GM23338 (cell line): ENCODE results near the gene PGM2. TPM values are rescaled to one million over a fixed set of nuclear protein-coding genes. Genes with fewer than 3 reads are reported as not detected.

Source experiments
- ATAC-seq: fragments of 200-7000 bp; cut with Tn5 transposase; 3 replicates; pipeline ENCODE4 v1.9.1; 2020
- DNase-seq: peaks from one replicate; pipeline ENCODE4 v3.0.0-alpha.2; 2015; ENCODE audit warnings: low spot score
- H2AFZ ChIP-seq: fragments of 200-600 bp; sonication (generic); 2 replicates; pipeline ENCODE4 v1.8.0; 2016; ENCODE audit warnings: antibody characterized with exemption, mild to moderate bottlenecking, moderate library complexity
- H3F3A ChIP-seq: fragments of 200-600 bp; sonication (generic); replicated peaks from 2 replicates; pipeline ENCODE4 v1.8.0; 2017; ENCODE audit warnings: antibody characterized with exemption, mixed run types, low read depth
- H3K27ac ChIP-seq: fragments of 200-600 bp; sonication (generic); 2 replicates; pipeline ENCODE4 v1.6.1; 2016; ENCODE audit warnings: low read depth
- H3K27me3 ChIP-seq: fragments of 200-600 bp; sonication (generic); 2 replicates; pipeline ENCODE4 v1.8.0; 2016; ENCODE audit warnings: mild to moderate bottlenecking, mixed run types, moderate library complexity; ENCODE audit not compliant: insufficient read depth
- H3K36me3 ChIP-seq: fragments of 200-600 bp; sonication (generic); 2 replicates; pipeline ENCODE4 v1.8.0; 2016; ENCODE audit warnings: mild to moderate bottlenecking; ENCODE audit not compliant: insufficient read depth
- H3K4me1 ChIP-seq: fragments of 200-600 bp; sonication (generic); 2 replicates; pipeline ENCODE4 v1.8.0; 2016; ENCODE audit warnings: mild to moderate bottlenecking, moderate library complexity; ENCODE audit not compliant: insufficient read depth
- H3K4me2 ChIP-seq: fragments of 200-600 bp; sonication (generic); 2 replicates; pipeline ENCODE4 v1.7.1; 2017; ENCODE audit warnings: mixed run types
- H3K4me3 ChIP-seq: fragments of 200-600 bp; sonication (generic); 2 replicates; pipeline ENCODE4 v1.6.1; 2016; ENCODE audit warnings: mixed run types
- H3K79me2 ChIP-seq: fragments of 200-600 bp; sonication (generic); replicated peaks from 2 replicates; pipeline ENCODE4 v1.8.0; 2017; ENCODE audit warnings: mild to moderate bottlenecking; ENCODE audit not compliant: insufficient read depth
- H3K9me2 ChIP-seq: fragments of 200-600 bp; sonication (generic); 2 replicates; pipeline ENCODE4 v1.8.0; 2017; ENCODE audit not compliant: insufficient read depth
- H4K20me1 ChIP-seq: fragments of 200-600 bp; sonication (generic); replicated peaks from 2 replicates; pipeline ENCODE4 v1.8.0; 2017; ENCODE audit warnings: mild to moderate bottlenecking; ENCODE audit not compliant: insufficient read depth
- H3K27ac Mint-ChIP-seq: 2 replicates; pipeline ENCODE4 v1.8.0; 2020; ENCODE audit warnings: inconsistent platforms, mild to moderate bottlenecking, moderate library complexity, mixed read lengths
- H3K27me3 Mint-ChIP-seq: 3 replicates; pipeline ENCODE4 v1.8.0; 2022; ENCODE audit warnings: low read depth, mild to moderate bottlenecking, moderate library complexity, mixed read lengths, inconsistent platforms; ENCODE audit not compliant: insufficient read depth, poor library complexity
- H3K36me3 Mint-ChIP-seq: 3 replicates; pipeline ENCODE4 v1.8.0; 2021; ENCODE audit warnings: low read depth, mild to moderate bottlenecking, inconsistent platforms, moderate library complexity, mixed read lengths
- H3K4me1 Mint-ChIP-seq: 3 replicates; pipeline ENCODE4 v1.8.0; 2020; ENCODE audit warnings: mild to moderate bottlenecking, inconsistent platforms, mixed read lengths
- H3K4me3 Mint-ChIP-seq: 3 replicates; pipeline ENCODE4 v1.8.0; 2021; ENCODE audit warnings: moderate library complexity, mild to moderate bottlenecking, inconsistent platforms, mixed read lengths
- H3K9me3 Mint-ChIP-seq: 3 replicates; pipeline ENCODE4 v1.8.0; 2020; ENCODE audit warnings: moderate library complexity, mild to moderate bottlenecking, inconsistent platforms, mixed read lengths
- CREB1 ChIP-seq: fragments of 250-450 bp; sonication (Bioruptor Pico); IDR thresholded peaks from 2 replicates; pipeline ENCODE4 v1.5.0; 2020; ENCODE audit warnings: low read depth, mild to moderate bottlenecking, moderate library complexity
- EZH2 ChIP-seq: fragments of 200-600 bp; sonication (generic); IDR thresholded peaks from one replicate; pipeline ENCODE4 v1.8.0; 2017; ENCODE audit warnings: antibody characterized with exemption, mild to moderate bottlenecking, low read depth; ENCODE audit not compliant: unreplicated experiment
- EZH2phosphoT487 ChIP-seq: fragments of 200-600 bp; sonication (generic); IDR thresholded peaks from one replicate; pipeline ENCODE4 v1.8.1; 2018; ENCODE audit warnings: antibody characterized with exemption; ENCODE audit not compliant: unreplicated experiment
- JUNB ChIP-seq: IDR thresholded peaks from one replicate; pipeline ENCODE4 v1.6.1; 2016; ENCODE audit warnings: antibody characterized with exemption; ENCODE audit not compliant: unreplicated experiment
- NANOG ChIP-seq: IDR thresholded peaks from 2 replicates; pipeline ENCODE4 v1.6.1; 2016; ENCODE audit warnings: antibody characterized with exemption, borderline replicate concordance
- POLR2AphosphoS5 ChIP-seq: IDR thresholded peaks from 2 replicates; pipeline ENCODE4 v1.6.1; 2016; ENCODE audit warnings: antibody characterized with exemption, low read depth
- STAT1 ChIP-seq: IDR thresholded peaks from one replicate; pipeline ENCODE4 v1.6.1; 2016; ENCODE audit warnings: antibody characterized with exemption; ENCODE audit not compliant: unreplicated experiment
- ZNF114 ChIP-seq: fragments of 250-450 bp; sonication (Bioruptor Pico); IDR thresholded peaks from 2 replicates; pipeline ENCODE4 v1.5.0; 2020; ENCODE audit warnings: mild to moderate bottlenecking, moderate library complexity
- ZNF331 ChIP-seq: fragments of 250-450 bp; sonication (Bioruptor Pico); IDR thresholded peaks from 2 replicates; pipeline ENCODE4 v1.5.0; 2020; ENCODE audit warnings: low read depth, mild to moderate bottlenecking, moderate library complexity
- polyA plus RNA-seq: library from polyadenylated mRNA; unstranded; fragments of >200 nt; fragmentation: Nextera tagmentation; extraction: Ambion mirVana; gene quantifications from 2 replicates; pipeline ENCODE4 v1.2.1, GENCODE V29; 2016
- total RNA-seq: library from RNA; depleted of rRNA; stranded (reverse); fragments of >200 nt; shearing (Covaris generic); gene quantifications from 2 replicates; pipeline ENCODE4 v1.2.3, GENCODE V29; 2014
- TF ChIP-seq, protein P1 (sequence below), 2 experiments: fragments of 200-600 bp in 1 of 2; sonication (generic) in 1 of 2; conservative IDR thresholded peaks; 2 replicates each; pipeline versions ENCODE4 v1.5.1 to v1.6.1; 2016 to 2017; ENCODE audit warnings: antibody characterized with exemption in 2 of 2, low read depth in 2 of 2, mild to moderate bottlenecking in 2 of 2, moderate library complexity in 1 of 2
- TF ChIP-seq, protein P2 (sequence below): IDR thresholded peaks from one replicate; pipeline ENCODE4 v1.6.1; 2018; ENCODE audit warnings: antibody characterized with exemption; ENCODE audit not compliant: unreplicated experiment

Gene PGM2
- total and polyA plus RNA-seq, 2 experiments from 2014 or later, result 11.4 to 30.8 TPM

DNA sequence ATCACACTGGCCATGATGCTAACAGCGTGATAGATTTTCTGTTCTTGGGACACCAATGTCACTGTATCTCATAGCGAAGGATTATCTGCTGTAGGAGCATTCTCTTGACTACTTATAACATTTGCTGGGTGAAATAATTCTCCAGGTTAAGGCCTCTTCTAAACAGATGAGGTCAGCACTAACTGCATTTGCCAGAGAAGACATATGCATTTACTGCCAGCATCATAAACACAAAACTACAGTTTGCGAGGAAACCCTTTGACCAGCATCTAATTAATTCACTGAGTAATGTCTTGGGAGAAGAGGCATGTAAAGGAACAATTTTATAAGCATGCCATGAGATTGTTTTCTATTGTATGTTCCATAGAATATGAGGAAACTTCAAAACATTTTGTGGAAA is 78.3 kb downstream of the PGM2 start:
- H3K9me3 Mint-ChIP-seq, result no peaks in the 10 kb centered on the region
- no peaks in the 10 kb centered on the region for H3F3A ChIP-seq
- no peaks in the 10 kb centered on the region for H3K27me3 ChIP-seq
- H3K79me2 ChIP-seq, result no peaks in the 10 kb centered on the region
- no peak for DNase-seq
- no peaks in the 10 kb centered on the region for H4K20me1 ChIP-seq
- no peak overlapping the region for H3K4me2 ChIP-seq
- H3K36me3 ChIP-seq, result no peaks in the 10 kb centered on the region
- H3K27ac ChIP-seq, result no peak overlapping the region
- H3K36me3 Mint-ChIP-seq, result no peaks in the 10 kb centered on the region
- H3K4me1 ChIP-seq, result peaks cover 37% of the 10 kb centered on the region
- no peak overlapping the region for H3K4me3 Mint-ChIP-seq
- H3K4me1 Mint-ChIP-seq, result peaks cover 36% of the 10 kb centered on the region
- no peak overlapping the region for H3K4me3 ChIP-seq
- H3K27ac Mint-ChIP-seq, result no peak overlapping the region
- TF ChIP-seq, protein P1, sequence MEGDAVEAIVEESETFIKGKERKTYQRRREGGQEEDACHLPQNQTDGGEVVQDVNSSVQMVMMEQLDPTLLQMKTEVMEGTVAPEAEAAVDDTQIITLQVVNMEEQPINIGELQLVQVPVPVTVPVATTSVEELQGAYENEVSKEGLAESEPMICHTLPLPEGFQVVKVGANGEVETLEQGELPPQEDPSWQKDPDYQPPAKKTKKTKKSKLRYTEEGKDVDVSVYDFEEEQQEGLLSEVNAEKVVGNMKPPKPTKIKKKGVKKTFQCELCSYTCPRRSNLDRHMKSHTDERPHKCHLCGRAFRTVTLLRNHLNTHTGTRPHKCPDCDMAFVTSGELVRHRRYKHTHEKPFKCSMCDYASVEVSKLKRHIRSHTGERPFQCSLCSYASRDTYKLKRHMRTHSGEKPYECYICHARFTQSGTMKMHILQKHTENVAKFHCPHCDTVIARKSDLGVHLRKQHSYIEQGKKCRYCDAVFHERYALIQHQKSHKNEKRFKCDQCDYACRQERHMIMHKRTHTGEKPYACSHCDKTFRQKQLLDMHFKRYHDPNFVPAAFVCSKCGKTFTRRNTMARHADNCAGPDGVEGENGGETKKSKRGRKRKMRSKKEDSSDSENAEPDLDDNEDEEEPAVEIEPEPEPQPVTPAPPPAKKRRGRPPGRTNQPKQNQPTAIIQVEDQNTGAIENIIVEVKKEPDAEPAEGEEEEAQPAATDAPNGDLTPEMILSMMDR (conservative IDR thresholded peaks at IDR 0.05; ENCODE audit: low read depth in 2 of 2), result no peak
- TF ChIP-seq CREB1 (CRISPR knock-in tag) (no peak), ZNF114 (CRISPR knock-in tag) (no peak), JUNB (no peak), EZH2phosphoT487 (no peak), NANOG (no peak), STAT1 (no peak)
- no peaks in the 10 kb centered on the region for H3K9me2 ChIP-seq
- H3K27me3 Mint-ChIP-seq, result no peaks in the 10 kb centered on the region
- ATAC-seq, result no peak
- H2AFZ ChIP-seq, result no peak overlapping the region

DNA sequence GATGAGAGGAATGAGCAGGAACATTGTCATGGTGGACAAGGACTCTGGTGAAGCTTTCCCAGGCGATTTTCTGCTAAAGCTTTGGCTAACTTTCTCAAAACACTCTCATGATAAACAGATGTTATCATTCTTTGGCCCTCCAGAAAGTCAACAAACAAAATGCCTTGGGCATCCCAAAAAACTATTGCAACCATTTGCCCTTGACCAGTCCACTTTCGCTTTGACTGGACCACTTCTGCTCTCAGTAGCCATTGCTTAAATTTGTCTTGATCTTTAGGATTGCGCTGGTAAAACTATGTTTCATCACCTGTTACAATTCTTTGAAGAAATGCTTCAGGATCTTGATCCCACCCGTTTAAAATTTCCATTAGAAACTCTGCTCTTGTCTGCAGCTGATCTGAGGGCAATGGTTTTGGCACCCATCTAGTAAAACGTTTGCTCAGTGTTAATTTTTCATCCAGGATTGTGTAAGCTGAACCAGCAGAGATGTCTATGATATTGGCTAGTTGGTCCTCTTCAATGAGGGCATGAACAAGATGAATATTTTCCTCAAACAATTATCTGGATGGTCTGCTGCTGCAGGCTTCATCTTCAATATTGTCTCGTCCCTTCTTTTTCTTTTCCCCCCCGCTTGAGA is 79.2 kb downstream of the PGM2 start:
- H3K36me3 Mint-ChIP-seq, result no peaks in the 10 kb centered on the region
- ATAC-seq (no peak), DNase-seq (no peak)
- Histone ChIP-seq H3F3A (no peaks in the 10 kb centered on the region), H3K79me2 (no peaks in the 10 kb centered on the region), H3K36me3 (no peaks in the 10 kb centered on the region), H2AFZ (no peak overlapping the region), H3K4me1 (peaks cover 34% of the 10 kb centered on the region), H3K4me2 (no peak overlapping the region), H4K20me1 (no peaks in the 10 kb centered on the region), H3K9me2 (no peaks in the 10 kb centered on the region), H3K27me3 (no peaks in the 10 kb centered on the region), H3K4me3 (no peak overlapping the region), H3K27ac (no peak overlapping the region)
- H3K27me3 Mint-ChIP-seq, result no peaks in the 10 kb centered on the region
- TF ChIP-seq ZNF331 (CRISPR knock-in tag) (no peak), JUNB (no peak), CREB1 (CRISPR knock-in tag) (no peak), NANOG (no peak), STAT1 (no peak), ZNF114 (CRISPR knock-in tag) (no peak), EZH2 (no peak), POLR2AphosphoS5 (no peak), EZH2phosphoT487 (no peak)
- TF ChIP-seq, protein P2, sequence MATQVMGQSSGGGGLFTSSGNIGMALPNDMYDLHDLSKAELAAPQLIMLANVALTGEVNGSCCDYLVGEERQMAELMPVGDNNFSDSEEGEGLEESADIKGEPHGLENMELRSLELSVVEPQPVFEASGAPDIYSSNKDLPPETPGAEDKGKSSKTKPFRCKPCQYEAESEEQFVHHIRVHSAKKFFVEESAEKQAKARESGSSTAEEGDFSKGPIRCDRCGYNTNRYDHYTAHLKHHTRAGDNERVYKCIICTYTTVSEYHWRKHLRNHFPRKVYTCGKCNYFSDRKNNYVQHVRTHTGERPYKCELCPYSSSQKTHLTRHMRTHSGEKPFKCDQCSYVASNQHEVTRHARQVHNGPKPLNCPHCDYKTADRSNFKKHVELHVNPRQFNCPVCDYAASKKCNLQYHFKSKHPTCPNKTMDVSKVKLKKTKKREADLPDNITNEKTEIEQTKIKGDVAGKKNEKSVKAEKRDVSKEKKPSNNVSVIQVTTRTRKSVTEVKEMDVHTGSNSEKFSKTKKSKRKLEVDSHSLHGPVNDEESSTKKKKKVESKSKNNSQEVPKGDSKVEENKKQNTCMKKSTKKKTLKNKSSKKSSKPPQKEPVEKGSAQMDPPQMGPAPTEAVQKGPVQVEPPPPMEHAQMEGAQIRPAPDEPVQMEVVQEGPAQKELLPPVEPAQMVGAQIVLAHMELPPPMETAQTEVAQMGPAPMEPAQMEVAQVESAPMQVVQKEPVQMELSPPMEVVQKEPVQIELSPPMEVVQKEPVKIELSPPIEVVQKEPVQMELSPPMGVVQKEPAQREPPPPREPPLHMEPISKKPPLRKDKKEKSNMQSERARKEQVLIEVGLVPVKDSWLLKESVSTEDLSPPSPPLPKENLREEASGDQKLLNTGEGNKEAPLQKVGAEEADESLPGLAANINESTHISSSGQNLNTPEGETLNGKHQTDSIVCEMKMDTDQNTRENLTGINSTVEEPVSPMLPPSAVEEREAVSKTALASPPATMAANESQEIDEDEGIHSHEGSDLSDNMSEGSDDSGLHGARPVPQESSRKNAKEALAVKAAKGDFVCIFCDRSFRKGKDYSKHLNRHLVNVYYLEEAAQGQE, result no peak
- TF ChIP-seq, protein P1 (conservative IDR thresholded peaks at IDR 0.05; ENCODE audit: low read depth in 2 of 2), result no peak
- H3K4me1 Mint-ChIP-seq, result peaks cover 34% of the 10 kb centered on the region
- no peaks in the 10 kb centered on the region for H3K9me3 Mint-ChIP-seq
- no peak overlapping the region for H3K4me3 Mint-ChIP-seq
- no peak overlapping the region for H3K27ac Mint-ChIP-seq
